Iris pigment epithelial cell (primary cell): ENCODE data around the gene NOVA2.

Experiments used
- DNase-seq: peaks from one replicate; pipeline ENCODE4 v3.0.0-alpha.2; 2011; ENCODE audit warnings: low read depth

Gene NOVA2

DNA sequence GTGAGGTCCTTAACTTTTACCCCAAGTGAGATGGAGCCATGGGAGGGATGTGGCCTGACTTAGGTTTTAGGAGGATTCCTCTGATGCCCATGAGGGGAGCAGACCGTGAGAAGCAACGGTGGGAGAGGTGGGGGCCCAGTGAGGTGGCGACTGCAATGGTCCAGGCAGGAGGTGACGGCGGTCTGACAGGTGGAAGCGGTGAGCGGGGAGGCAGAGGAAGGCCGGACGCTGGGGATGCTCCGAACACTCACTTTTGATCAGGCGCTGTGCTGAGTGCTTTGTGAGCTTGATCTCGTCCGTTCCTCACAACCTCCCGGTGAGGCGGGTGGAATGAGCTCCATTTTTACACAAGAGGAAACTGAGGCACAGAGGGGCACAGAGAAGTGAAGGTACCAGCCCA, 11.6 kb downstream of the NOVA2 start:
- no peak for DNase-seq

DNA sequence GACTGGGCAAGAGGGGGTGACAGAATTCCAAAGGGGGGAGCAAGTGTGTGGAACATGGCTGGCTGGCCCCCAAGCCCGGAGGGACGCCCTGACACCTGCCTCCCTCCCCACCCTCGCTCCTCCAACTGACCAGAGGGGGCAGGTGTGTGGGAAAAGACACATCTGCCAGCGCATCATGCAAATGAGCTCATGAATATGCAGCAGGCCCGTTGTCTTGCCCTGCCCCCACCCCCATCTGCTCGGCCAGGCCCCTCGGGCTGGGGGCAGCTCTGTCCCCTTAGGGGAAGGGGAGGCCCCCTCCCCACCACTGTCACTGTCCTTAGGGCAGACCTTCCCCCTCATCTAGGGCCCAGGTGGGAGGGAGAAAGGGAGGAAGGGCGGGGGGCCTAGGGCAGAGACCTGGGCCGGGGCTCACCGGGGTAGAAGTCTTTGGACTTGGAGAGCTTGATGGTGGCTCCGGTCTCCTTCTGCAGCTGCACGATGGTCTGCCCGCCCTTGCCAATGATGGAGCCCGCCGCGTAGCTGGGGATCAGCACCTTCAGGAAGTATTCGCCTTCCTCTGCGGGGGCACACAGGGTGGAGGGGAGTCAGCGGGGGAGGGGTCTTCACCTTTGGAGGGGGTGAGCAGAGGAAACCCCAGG, 12.9 kb downstream of the NOVA2 start:
- no peak for DNase-seq

DNA sequence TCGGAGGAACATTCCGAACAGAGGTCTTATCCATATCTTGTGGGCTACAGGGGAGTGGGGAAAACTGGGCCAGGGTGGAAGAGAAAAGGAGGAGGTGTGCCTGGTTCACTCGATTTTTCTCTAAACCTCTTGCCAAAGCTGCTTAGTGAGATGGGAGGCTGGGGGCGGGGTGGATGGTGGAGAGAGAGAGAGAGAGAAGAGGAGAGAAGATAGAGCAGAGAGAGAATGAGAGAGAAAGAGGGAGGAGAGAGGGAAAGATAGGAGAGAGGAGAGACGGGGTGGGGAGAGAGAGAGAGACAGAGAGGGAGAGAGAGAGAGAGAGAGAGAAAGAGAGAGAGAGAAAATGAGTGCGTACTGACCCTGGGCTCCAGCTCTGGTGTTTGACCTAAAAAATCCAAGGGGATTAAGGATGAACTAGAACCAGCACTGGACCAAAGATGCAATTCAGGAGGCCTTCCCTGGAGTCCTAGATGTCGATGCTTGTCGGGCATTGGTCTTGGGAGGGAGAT, 14.1 kb downstream of the NOVA2 start:
- DNase-seq: no peak

DNA sequence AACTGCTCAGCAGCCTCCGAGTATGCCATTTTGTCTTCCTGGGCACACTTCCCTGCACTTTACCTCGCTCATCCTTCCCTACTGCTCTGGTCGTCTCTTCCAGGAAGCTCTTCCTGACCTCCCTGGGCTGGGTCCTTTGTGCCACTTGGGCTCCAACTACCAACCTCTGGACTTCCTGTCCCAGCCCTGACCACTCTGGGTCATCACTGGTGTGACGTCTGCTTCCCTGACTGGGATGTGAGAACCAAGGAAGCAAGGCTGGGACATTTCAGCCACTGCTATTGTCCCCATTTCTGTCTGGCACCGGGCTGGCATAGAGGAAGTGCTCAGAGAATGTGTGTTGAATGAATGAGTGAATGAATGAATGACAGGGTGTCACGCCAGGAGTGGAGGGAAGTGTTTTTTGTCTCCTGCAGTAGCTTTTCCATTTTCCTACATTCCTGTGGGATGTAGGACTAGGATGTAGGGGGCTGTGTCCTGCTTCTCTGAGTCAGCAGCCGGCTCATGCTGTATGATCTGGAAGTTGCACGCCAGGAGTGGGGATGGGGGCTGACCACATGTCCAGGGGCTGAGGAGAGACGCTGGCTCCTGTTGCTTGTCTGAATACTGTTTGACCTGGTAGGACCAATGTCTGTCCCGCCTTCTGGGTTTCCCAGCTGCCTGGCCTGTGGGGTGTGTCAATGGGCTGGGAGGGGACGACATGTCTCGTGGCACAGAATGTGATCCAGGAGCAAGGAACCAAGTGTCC, 14.7 kb downstream of the NOVA2 start:
- DNase-seq: no peak

DNA sequence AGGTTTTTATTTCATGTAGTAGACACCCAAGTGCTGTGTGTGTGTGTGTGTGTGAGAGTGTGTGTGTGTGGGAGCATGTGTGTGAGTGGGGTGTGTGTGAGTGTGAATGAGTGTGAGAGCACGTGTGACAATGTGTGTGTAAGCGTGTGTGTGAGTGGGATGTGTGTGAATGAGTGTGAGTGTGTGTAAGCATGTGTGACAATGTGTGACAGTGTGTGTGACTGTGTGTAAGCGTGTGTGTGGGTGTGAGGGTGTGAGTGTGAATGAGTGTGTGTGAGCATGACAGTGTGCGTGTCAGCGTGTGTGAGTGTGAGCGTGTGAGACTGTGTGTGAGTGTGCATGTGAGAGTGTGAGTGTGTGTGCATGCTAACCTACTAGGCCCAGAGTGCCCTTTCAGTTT, 15.3 kb downstream of the NOVA2 start:
- DNase-seq: no peak

DNA sequence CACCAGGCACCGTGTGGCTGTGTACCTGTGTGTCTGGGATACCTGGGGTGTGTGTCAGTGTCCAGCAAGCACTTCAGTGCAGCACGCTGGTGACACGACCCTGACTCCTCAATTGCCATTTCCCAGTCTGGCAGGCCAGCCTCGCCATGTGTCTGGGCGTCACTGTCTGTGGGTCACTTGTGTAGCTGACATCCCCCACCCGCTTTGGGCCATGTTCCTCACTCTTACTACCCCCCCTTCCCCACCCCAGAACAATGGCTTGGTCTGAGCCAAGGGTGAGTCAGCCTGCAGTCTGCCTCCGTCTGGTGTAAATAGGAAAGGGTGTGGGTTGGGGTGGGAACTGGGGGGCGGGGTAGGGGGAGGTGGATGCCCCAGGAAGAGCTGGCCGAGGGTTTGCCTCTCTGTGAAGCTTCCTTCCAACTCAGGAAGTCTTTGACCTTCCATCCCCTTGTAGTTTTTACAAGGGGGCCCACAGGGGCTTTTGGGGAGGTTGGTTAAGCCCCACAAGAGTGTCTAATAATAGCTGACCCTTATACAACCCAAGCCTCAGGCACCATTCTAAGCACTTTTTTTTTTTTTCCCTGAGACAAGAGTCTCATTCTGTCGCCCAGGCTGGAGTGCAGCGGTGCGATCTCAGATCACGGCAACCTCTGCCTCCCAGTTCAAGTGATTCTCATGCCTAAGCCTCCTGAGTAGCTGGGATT, 17.6 kb downstream of the NOVA2 start:
- DNase-seq: peak; percentile 14

DNA sequence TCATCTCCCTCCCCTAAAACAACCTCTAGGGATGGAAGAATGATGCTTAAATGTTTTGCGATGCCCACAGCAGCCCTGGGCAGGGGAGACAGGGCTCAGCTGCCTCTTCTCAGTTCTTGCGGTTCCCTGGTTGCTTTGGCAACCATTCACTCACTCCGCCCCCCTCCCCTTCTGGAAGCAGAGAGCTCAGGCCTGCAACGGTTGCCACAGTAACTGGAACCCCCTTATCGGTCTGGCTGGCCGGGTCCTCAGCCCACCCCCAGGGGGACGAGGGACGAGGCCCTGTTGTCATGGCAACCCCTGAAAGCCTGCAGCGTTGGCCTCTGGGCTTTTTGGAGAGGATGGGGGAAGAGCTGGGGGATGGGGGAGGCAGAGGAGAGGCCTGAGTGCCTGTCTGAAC, 19.5 kb downstream of the NOVA2 start:
- DNase-seq: no peak

DNA sequence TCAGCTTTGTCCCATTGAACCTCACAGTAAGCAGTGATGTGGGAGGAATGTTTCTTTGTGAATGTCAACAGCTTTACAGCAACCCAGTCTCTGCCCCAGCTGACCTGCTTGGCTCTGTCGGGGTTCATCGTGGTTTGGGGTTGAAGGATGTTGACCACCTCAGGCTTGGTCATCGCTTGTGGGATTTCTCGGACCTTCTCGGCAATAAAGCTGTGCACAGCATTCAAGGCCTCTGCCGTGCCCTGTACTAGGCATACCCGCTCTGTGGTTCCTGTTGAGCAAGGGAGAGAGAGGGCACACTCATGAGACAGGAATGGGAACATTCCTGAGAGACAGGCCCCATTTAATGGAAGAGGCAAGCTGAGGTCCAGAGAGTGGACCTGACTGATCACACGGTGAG, 20.0 kb downstream of the NOVA2 start:
- no peak for DNase-seq

DNA sequence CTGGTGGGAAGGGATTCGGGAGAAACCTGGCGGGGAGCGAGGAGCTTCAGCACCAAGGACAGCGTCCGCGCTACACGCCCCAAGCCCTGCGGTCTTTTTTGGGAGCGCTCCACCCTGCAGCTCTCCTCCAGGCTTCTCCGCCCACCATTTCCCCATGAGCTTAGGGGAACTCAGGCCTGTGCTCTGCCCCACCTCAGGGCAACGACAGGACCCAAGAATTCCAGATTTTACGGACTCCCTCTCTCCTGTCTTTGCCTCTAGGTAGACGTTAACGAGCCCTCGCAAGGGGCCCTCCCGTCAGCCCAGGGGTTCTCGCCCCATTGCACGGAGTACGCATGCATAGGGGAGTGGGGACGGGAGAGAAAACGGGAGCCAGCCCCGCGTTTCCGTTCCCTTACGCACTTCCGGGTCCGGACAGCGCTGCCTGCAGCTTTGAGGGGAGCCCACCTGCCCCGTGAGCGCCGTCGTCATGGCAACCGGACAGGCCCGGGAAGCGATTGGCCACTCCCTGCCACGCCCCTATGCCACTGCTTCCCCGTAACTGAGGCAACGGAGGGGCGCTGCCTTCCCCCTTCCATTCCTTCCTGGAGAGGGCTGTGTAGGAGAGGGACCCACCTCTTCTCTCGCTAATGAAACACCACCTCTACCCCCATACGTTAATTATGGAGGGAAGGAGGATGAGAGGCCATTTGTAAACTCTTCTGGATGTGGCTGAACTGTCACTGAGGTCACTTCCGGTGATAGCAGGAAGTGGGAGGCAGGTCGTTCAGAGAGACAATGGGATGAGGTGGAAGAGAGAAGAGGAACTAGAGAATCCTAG, 20.8 kb downstream of the NOVA2 start:
- DNase-seq: peak; percentile 27

DNA sequence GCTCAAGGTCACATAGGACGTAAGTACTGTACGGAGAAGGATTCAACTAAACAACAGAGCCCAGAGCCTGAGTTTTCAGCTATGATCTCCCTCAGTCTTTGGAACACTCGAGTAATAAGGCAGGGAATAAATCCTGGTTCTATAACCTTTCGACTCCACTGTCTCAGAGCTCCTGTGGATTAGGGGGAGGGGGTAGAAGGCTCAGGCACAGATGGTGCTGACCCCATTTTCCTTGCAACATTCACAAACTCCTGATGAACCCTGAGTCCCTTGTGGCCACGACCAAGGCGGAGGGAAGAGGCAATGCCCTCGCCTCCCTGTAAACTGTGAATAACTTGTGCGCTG, 21.4 kb downstream of the NOVA2 start:
- no peak for DNase-seq

DNA sequence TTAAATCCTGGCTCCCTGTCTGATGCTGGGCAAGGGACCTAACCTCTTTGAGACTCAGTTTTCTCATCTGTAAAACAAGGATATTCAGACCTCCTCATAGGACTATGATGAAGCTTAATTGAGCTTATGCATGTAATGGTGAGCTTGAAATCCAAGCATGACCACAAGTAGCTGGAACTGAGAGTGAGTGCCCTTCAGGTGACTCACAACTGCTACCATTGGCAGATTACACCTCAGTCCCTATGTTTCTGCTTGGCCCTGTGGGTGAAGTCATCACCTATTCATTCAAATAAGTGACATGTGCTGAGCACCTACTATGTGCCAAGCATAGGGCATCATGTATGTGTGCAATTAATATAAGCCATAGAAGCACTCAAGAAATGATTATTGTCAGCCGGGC, 25.7 kb downstream of the NOVA2 start:
- DNase-seq: peak; percentile 44

DNA sequence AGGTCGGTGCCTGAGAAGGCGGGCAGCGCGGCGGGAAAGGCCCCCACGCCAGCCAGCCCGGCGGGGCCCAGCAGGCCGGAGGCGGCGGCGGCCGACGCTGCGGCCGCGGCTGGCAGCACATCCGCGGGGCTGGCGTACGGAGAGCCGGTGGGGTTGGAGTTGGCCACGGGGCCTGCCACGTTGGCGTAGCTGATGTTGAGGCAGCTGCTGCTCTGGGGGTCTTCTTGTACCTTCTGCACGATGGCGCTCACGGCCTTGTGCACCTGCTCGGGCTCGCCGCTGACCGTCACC, 33.2 kb downstream of the NOVA2 start:
- DNase-seq: no peak

DNA sequence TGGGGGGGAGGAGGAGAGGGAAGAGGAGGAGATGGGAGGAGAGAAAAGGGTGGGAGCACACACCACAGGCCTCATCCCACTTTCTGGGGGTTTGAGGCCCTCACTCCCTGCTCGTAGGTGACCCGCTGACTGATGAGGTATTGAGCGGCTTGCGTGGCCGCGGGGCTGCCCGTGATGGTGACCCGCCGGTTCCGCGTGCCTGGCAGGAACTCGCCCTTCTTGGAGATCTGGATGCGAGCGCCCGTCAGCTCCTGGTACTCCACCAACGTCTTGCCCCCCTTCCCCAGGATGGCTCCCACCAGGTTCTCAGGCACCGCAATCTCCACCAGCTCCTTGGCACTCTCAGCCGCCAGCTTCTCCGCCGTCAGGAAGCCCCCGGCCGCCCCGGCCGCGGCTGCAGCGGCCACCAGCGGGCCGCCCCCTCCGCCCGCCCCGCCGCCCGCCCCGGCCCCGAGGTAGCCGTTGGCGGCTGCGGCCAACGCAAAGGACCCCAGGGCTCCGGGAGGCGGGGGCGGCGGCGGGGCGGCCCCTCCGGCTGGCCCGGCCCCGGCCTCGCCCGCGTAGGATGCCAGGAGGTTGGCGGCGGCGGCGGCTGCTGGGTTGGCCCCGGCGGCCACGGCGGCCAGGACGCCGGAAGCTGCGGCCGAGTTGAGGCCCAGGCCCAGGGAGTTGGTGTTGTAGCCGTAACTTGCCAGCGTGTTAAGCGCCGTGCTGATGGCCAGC, 33.7 kb downstream of the NOVA2 start:
- no peak for DNase-seq

DNA sequence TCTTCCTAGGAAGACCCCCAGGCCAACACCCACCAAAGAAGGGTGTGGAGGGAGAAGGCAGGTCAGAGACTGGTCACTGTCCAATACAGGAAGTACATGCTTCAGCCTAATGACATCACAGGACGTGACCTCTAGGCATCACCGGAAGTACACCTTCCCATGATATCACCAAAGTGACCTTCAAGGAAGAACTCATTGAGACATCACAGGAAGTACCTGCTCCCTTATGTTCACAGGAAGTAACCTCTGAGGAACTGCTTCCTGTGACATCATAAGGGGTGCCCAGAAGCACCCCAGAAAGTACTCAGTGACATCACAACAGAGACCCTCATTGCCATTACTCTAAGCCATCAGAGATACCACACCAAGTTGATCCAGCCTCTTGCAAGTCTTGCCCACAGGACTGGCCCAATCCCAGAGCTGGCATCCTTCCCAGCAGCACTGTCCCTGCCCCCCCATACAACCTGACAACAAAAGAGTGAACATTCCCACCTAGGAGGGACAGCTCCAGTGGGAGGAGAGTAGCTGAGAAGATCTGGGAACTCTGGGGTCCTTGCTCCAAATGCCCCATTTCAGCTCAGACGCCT, 34.8 kb downstream of the NOVA2 start:
- no peak for DNase-seq

DNA sequence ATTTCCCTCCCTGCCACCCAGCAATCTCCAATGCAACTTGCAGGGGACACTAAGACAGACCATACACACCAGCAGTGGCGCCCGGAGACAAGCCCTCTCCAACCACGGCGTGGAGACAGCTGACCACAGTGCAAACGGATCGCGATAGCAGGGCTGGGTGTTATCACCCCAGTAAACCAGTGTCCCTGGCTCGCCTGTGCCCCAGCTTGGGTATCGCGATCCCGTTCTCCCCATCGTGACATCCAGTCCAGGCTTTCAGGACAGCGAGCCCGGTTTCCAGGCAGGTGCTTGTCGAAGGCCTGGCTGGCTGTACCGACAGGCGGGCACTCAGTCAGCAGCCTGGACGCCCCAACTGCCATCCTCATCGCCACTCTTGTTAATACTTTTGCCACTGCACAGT, 38.4 kb downstream of the NOVA2 start:
- DNase-seq: no peak

DNA sequence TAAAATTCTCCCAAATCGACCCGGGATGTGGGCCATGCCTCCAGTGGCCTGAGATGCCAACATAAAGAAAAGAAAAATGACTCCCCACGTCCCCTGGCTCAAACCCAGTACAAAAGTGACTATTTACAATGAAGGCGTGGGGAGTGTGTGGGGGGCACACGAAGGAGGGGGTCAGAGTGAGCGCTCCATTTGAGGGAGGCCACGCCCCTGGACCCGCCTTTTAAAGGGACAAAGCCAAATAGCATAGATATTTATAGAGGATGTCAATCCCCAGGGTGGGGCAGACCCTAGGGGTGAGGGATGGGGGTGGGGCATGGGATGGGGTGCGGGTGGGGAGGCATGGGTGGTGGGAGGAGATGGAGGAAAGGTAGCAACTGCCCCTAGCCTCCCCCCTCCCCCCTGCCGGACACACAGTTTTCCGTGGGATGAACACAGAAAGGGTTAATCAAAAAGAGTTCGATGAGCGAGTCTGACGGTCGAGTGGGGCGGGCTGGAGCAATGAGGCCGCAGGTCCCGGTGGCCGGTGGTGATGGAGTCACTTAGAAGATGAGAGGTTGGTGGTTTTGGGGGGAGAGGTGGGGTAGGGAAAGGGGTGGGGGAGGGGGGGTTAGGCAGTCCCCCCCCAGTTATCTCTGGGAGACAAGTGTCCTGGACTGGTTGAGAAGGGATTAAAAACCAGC, 39.0 kb downstream of the NOVA2 start:
- DNase-seq: no peak

DNA sequence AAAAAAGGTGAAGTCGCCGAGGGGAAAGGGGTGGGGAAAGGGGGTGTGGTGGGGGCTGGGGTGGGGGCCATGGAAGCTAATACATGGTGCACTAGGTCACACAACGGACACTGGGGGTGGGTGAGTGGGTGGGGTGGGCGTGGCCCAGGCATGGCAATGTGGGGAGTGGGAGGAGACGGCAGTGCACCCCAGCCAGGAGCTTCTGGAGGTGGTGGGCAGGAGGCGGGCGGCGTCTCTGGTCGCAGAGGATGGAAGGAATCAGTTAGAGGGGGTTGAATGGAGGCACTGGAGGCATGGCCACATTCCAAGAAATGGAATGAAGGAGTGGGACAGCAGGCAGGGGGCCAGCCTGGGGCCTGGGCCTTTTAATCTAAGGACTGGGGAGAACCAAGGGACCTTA, 39.9 kb downstream of the NOVA2 start:
- no peak for DNase-seq

DNA sequence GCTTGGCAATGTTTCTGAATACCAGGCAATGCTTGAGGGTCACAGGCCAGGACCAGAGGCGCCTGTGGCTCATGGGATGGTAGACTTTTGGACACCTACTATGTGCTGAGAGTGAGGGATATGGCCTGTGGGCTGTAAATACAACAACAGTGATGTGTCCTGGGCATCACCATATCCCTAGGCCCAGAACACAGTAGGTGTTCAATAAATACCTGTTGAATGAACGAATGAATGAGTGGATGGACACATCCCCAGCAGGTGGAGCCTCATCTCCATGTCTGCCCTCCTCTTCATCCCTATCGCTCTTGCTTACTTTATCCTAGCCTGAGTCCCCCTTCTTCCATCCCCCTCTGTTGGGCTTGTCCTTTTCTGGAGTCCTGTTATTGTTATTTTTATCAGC, 42.6 kb downstream of the NOVA2 start:
- no peak for DNase-seq

DNA sequence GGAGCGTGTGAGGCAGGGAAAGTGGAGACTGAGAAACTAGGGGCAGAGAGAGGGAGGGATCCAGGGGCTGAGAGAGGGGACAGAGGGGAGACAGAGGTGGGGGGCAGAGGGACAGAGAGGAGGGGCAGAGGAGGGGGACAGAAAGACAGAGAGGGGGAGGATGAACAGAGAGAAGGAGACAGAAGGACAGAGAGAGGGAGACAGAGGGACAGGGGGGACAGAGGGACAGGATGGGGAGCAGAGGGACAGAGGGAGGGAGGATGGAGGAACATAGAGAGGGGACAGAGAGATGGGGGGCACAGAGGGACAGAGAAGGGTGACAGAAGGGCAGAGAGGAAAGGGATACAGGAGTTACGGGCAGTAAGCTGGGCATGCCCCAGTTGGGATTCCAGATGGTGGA, 44.4 kb downstream of the NOVA2 start:
- DNase-seq: no peak

DNA sequence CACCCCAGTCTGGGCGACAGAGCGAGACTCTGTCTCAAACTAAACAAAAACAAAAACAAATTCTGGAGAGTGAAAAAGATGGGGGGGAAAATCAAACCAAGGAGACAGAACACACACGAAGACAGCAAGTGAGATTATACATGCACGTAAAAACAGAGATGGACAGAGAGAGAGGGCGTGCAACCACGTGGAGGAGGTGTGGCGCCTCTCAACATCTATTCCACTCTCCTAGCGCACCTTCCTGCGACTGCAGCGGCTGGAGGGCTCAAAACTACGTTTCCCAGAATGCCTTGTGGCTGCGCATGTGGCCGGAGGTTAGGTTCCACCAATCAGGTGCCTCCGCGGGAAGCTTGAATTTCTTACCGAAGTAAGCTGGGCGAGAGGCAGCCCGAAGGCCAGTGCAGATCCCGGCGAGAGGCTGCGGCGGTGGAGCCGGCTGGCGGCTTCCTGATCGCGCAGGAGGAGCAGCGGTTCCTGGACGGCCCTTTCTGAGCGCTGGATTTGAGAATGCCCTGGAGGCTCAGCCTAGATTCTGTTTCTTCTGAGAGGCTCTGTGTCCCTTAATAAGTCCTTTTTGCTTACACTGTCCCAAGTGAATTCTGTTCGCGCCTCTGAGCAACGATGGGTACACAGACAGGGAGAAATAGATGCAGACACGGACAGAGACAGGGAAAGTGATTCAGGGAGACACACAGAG, 46.0 kb downstream of the NOVA2 start:
- DNase-seq: peak; percentile 87
